Epithelial cell of proximal tubule (primary cell): ENCODE results near the gene PCP4. TPM values are rescaled to one million over a fixed set of nuclear protein-coding genes. Genes with fewer than 3 reads are reported as not detected.

Experiments used
- DNase-seq: peaks from one replicate; pipeline ENCODE4 v3.0.0-alpha.2; 2011; ENCODE audit warnings: low read depth
- H3K4me3 ChIP-seq: 2 replicates; pipeline ENCODE4 v1.5.1; 2011; ENCODE audit warnings: low read depth, mild to moderate bottlenecking, low read length
- total RNA-seq: library from RNA; depleted of rRNA; stranded (reverse); fragments of >200 nt; gene quantifications from 2 replicates; pipeline ENCODE4 v1.2.3, GENCODE V29; 2015
- TF ChIP-seq, protein P1 (sequence below): conservative IDR thresholded peaks from 2 replicates; pipeline ENCODE4 v1.5.1; 2012; ENCODE audit warnings: low read depth, mild to moderate bottlenecking, low read length

Gene PCP4
- total RNA-seq, 1 donor from 2014 or later, result not detected

DNA sequence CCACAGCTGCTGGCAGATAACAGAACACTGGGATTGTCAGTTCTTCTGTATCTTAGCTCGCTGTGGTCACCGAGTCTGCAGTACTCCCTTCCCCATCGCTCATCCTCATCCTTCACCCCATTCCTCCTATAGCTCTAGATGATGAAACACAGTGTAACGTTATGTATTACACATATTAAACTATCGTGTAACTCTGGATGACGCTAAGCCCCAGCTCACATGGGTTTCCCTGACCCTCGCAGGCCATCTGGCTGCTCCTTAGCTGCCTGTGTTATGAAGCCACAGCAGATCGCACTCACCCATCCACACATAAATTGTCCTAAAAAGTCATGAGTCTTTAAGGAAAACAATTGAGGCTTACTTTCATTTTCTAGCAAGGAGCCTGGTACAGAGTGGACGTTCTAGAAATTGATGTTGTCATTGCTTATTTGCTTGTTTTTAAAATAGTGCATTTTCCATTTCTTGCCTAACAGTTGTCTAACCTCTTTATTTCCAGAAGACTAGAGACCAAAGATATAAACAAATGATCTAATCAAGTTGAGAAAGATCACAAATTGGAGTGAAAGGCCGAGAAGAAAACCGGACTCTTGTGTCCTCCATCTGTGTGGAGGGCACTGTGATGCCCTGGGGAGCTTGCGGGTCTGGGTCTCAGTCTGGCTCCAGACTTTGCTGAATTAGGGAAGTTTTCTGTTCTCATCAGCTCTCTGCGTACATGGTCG lies 24.3 kb upstream of the PCP4 start:
- TF ChIP-seq, protein P1, sequence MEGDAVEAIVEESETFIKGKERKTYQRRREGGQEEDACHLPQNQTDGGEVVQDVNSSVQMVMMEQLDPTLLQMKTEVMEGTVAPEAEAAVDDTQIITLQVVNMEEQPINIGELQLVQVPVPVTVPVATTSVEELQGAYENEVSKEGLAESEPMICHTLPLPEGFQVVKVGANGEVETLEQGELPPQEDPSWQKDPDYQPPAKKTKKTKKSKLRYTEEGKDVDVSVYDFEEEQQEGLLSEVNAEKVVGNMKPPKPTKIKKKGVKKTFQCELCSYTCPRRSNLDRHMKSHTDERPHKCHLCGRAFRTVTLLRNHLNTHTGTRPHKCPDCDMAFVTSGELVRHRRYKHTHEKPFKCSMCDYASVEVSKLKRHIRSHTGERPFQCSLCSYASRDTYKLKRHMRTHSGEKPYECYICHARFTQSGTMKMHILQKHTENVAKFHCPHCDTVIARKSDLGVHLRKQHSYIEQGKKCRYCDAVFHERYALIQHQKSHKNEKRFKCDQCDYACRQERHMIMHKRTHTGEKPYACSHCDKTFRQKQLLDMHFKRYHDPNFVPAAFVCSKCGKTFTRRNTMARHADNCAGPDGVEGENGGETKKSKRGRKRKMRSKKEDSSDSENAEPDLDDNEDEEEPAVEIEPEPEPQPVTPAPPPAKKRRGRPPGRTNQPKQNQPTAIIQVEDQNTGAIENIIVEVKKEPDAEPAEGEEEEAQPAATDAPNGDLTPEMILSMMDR, result no peak
- H3K4me3 ChIP-seq, result no peak overlapping the region
- DNase-seq, result no peak

DNA sequence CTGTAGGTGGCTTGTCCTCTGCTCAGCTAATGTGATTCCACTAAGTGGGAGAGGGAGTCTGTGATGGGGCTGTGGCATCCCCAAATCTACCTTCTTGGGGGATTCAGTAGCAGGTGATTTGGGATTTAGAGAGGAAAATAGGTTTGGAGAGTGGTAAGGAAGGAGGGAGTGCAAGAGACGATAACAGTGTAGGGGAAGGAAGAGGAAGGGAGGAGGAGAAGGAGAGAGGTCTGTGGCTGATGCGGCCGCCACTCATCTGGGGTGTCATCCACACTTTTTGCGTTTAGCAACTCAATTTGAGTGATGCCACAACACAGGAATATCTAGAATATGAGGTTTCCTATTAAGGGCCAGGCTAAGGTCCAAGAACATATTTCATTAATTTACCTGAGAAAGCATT lies 23.8 kb upstream of the PCP4 start:
- H3K4me3 ChIP-seq, result no peak overlapping the region
- TF ChIP-seq, protein P1, result no peak
- no peak for DNase-seq

DNA sequence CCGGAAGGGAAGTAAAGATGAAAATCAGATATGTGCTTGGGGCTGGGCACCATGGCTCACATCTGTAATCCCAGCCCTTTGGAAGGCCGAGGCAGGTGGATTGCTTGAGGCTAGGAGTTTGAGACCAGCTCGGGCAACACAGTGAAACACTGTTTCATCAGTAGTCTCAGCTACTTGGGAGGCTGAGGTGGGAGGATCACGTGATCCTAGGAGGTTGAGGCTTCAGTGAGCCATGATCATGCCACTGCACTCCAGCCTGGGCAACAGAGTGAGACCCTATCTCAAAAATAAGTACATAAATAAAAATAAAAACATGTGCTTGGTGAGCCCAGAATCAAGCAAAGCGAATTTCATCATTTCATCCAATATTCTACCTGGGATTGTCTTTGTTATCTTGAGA lies 23.3 kb upstream of the PCP4 start:
- TF ChIP-seq, protein P1, result no peak
- H3K4me3 ChIP-seq, result no peak overlapping the region
- no peak for DNase-seq

DNA sequence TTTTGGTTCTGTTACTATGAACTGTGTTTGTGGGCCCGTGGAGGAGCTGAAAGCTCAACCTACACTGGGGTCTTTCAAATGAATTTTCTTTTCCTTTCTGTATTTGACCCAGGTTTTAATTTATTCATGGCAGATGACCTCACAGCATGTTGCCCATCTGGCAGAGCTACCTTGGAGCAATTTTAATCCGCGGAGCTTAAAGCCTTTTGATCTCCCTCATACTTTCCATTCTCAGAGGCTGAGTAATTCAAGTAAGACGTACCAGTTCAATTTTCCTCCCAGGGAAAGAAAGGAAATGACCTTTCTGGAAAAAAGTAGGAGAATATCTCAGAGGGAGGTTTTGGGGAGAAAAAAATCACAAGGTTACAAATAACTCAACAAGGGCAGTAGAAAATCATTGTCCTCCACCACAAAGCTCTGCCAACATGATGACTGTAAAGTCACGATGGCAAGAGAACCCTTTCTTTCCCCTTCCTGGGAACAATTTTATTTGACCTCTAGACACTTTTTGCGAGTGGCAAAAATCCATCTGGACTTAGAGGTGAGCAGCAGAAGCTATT lies 21.6 kb upstream of the PCP4 start:
- no peak overlapping the region for H3K4me3 ChIP-seq
- peak; percentile 70 for DNase-seq
- TF ChIP-seq, protein P1, result no peak

DNA sequence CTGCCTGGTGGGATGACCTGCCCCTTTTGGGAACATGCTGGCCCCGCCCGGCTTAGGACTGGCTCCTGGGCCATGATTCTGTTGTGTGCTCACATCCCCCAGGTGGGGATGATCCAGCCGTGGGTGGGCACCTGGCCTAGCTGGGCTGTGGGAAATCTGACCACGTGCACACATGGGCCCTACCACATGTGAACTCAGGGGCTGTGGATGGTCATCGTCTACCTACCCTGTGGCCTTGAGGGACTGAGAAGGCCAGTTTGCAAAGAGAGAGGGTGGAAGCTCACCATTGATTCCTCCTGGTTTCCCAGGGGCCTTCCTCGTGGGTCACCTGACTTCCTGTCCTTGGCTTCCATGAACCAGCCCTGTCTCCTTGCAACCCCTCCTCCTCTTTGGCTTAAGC lies 19.4 kb upstream of the PCP4 start:
- DNase-seq, result no peak
- TF ChIP-seq, protein P1, result no peak
- no peak overlapping the region for H3K4me3 ChIP-seq

DNA sequence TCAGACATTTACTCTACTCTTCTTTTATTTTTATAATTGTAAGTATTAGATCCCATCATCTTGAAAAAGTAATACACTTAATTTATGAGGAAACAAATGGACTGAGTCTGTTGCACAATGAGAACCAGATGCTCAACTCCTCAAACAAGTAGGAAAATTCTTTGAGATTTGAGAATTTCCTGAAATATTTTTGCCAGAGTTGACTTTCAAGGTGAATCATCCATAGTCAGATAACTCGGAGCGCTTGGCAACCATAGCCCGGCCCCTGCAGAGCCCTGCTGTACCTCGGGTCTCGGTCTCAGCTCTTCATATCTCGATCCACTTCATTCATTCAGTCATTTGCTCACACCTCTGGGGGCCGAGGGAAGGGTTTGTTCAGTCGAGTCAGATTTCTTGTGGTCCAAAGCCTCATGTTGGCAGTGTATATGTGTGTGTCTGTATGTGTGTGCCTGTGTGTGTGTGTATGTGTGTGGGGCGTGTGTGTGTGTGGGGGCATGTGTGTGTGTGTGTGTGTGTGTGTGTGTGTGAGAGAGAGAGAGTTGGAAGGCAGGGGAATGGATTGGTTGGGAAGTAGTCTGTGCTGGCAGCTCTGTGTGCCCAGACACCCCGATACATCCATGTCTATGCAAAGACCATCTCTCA lies 18.1 kb upstream of the PCP4 start:
- H3K4me3 ChIP-seq, result no peak overlapping the region
- no peak for DNase-seq
- TF ChIP-seq, protein P1, result no peak
